Kidney (tissue), 14 donors: ENCODE results near the gene CUL4A. TPM values are rescaled to one million over a fixed set of nuclear protein-coding genes. Genes with fewer than 3 reads are reported as not detected.

Experiments used
- DNase-seq, 5 donors: peaks; one replicate each; pipeline ENCODE4 v3.0.0-alpha.2; 2013 to 2020
- FAIRE-seq: peaks from 2 replicates; lab custom pipeline; 2012; peaks lifted over from hg19 to GRCh38; lab: Jason Lieb, UNC
- H3K27ac ChIP-seq, 2 donors: one replicate each; pipeline ENCODE4 v1.7.0; 2013; ENCODE audit warnings: low read depth in 2 of 2, low read length in 2 of 2, inconsistent platforms in 1 of 2
- H3K27me3 ChIP-seq: one replicate; pipeline ENCODE4 v1.7.1; 2013; ENCODE audit warnings: low read length, inconsistent platforms; ENCODE audit not compliant: control insufficient read depth, insufficient read depth
- H3K36me3 ChIP-seq, 3 donors: one replicate each; pipeline versions ENCODE4 v1.7.0 to v1.7.1; 2013; ENCODE audit warnings: low read length in 3 of 3, control low read depth in 1 of 3, inconsistent platforms in 1 of 3; ENCODE audit not compliant: insufficient read depth in 3 of 3, control insufficient read depth in 2 of 3
- H3K4me1 ChIP-seq, 3 donors: one replicate each; pipeline versions ENCODE4 v1.7.0 to v1.7.1; 2013; ENCODE audit warnings: low read length in 3 of 3, inconsistent platforms in 1 of 3, low read depth in 1 of 3; ENCODE audit not compliant: control insufficient read depth in 2 of 3, insufficient read depth in 2 of 3
- H3K4me3 ChIP-seq, 3 donors: one replicate each; pipeline versions ENCODE4 v1.7.0 to v1.8.1; 2013; ENCODE audit warnings: low read length in 3 of 3, control low read depth in 1 of 3, inconsistent platforms in 1 of 3
- H3K9ac ChIP-seq, 3 donors: one replicate each; pipeline versions ENCODE4 v1.7.0 to v1.7.1; 2013; ENCODE audit warnings: low read length in 3 of 3, control low read depth in 1 of 3, inconsistent platforms in 1 of 3
- H3K9me3 ChIP-seq, 3 donors: one replicate each; pipeline versions ENCODE4 v1.7.0 to v1.7.1; 2013; ENCODE audit warnings: low read length in 3 of 3, control low read depth in 1 of 3, inconsistent platforms in 1 of 3; ENCODE audit not compliant: control insufficient read depth in 2 of 3, insufficient read depth in 1 of 3
- intact Hi-C: fragments of 100-400 bp; cut with DNase I; formaldehyde crosslinking; loops from one replicate; pipeline ENCODE4 v1.11.1; 2022
- polyA plus RNA-seq: library from polyadenylated mRNA; stranded (reverse); fragments of 350-450 nt; fragmentation: Illumina TruSeq; extraction: RNeasy Lipid Tissue Mini Kit (QIAGEN cat#74804); gene quantifications from one replicate; pipeline ENCODE4 v1.2.3, GENCODE V29; 2014; ENCODE audit warnings: low read depth, low replicate concordance; ENCODE audit not compliant: insufficient read depth
- total RNA-seq: library from RNA; stranded (reverse); fragmentation: NEBNext Ultra II Directional; extraction: Animal tissue kit (Norgen Biotek cat#: 25700); gene quantifications from one replicate; pipeline ENCODE4 v1.2.1, GENCODE V29; 2021
- TF ChIP-seq, protein P1 (sequence below): IDR thresholded peaks from 3 replicates; pipeline ENCODE4 v1.5.1; 2012; ENCODE audit warnings: mild to moderate bottlenecking, moderate library complexity, borderline replicate concordance; ENCODE audit not compliant: insufficient read depth; ENCODE audit errors: extremely low read depth
- donor health status: control.
- donor health status: control.
- donor health status: control.
- donor health status: control.
- donor health status: control.
- donor health status: DM: yes; HTN: yes; CAD: no.
- donor health status: Normal renal cell carcinoma (clear cell type).

Gene CUL4A
- total and polyA plus RNA-seq, 2 donors from 2014 or later, result 26.5 to 62.5 TPM

DNA sequence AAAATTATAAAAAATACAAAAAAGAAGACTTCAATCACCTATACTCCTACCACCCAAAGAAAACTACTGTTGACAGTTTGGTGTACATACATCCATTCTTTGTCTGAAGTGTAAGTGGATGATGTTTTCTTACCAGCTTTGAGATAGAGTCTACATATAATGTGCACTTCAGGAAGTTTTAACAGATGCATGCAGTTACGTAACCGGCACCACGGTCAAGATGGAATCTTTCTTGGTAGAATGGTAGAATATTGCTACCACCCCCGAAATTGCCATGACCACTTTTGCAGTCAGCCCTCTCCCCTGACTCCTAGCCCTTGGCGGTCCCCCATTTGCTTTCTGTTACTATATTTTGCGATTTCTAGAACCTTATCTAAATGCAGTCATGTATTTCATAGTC, 1.4 kb downstream of the CUL4A start:
- Histone ChIP-seq H3K27ac (no peak overlapping the region), H3K9me3 (no peaks in the 10 kb centered on the region), H3K4me3 (peak overlapping the region in 1 of 3 donors; percentile 29), H3K27me3 (no peaks in the 10 kb centered on the region), H3K4me1 (peaks cover 0 to 32% (median 8%) of the 10 kb centered on the region in 3 donors), H3K36me3 (no peaks in the 10 kb centered on the region), H3K9ac (peak overlapping the region in 1 of 3 donors; percentile 10)
- TF ChIP-seq, protein P1, sequence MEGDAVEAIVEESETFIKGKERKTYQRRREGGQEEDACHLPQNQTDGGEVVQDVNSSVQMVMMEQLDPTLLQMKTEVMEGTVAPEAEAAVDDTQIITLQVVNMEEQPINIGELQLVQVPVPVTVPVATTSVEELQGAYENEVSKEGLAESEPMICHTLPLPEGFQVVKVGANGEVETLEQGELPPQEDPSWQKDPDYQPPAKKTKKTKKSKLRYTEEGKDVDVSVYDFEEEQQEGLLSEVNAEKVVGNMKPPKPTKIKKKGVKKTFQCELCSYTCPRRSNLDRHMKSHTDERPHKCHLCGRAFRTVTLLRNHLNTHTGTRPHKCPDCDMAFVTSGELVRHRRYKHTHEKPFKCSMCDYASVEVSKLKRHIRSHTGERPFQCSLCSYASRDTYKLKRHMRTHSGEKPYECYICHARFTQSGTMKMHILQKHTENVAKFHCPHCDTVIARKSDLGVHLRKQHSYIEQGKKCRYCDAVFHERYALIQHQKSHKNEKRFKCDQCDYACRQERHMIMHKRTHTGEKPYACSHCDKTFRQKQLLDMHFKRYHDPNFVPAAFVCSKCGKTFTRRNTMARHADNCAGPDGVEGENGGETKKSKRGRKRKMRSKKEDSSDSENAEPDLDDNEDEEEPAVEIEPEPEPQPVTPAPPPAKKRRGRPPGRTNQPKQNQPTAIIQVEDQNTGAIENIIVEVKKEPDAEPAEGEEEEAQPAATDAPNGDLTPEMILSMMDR, result no peak
- DNase-seq (no peak), FAIRE-seq (no peak)
- intact Hi-C loops, result no loop called here

DNA sequence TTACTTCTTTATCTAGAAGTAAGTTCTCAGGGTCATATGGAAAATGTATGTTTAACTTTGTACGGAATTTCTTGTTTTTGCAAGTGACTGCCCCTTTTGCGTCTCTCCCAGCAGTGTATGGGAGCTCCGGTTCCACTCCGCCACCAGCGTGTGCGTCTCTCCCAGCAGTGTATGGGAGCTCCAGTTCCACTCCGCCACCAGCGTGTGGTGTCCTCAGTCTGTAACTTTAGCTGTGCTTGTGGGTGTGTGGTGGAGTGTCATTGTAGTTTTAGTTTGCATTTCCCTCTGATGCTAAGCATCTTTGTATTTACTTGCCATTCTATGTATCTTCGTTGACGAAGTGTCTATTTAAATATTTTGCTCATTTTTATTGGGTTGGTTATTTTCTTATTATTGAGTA, 2.4 kb downstream of the CUL4A start:
- intact Hi-C loops, result no loop called here
- H3K27me3 ChIP-seq, result no peaks in the 10 kb centered on the region
- H3K27ac ChIP-seq, result no peak overlapping the region
- TF ChIP-seq, protein P1, result no peak
- FAIRE-seq, result no peak
- H3K9me3 ChIP-seq, result no peaks in the 10 kb centered on the region
- H3K9ac ChIP-seq, result no peak overlapping the region
- peak in 2 of 5 donors; percentile 26 to 28 for DNase-seq
- H3K36me3 ChIP-seq, result no peaks in the 10 kb centered on the region
- H3K4me1 ChIP-seq, result peaks cover 0 to 35% (median 16%) of the 10 kb centered on the region in 3 donors
- H3K4me3 ChIP-seq, result no peak overlapping the region

DNA sequence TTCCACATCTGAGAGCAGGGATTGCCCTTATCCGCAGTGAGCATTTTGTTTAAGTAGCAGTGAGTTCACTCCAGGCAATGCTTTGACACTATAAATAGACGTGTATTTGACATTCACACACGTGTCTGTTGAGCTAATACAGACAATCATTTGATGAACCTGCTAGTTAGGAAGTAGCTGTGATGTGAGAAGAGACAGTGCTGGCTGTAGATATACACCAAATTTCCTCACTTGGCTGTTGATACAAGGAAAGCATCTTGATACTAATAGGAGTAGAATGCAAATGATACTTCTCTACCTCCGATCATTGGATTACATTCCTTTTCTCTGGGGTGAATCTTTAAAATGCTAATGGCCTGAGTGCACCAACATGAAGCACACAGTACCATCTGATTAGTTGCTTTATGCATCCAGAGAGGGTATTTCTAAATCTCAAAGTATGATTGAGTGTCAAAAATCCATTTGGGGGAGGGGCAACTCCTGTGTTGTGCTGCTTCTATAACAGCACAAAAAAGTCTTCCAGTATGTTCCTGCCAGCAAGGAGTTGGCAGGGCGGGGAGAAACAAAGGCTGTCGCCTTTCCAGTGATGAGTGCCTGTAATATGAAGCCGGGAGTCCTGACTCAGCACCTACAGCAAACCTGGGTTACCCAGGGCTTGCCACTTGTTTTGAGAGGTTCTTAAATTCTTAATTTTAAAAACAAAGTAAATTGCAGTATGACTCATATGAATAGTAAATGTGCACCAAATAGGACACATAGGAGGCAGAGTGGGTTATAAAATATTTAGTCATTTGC, 7.0 kb downstream of the CUL4A start:
- peaks cover 0 to 12% (median 3%) of the 10 kb centered on the region in 3 donors for H3K36me3 ChIP-seq
- peaks cover 0 to 22% (median 13%) of the 10 kb centered on the region in 3 donors for H3K4me1 ChIP-seq
- DNase-seq, result peak in 3 of 5 donors; percentile 41 to 51 (median 51)
- intact Hi-C loops, result no loop called here
- H3K27me3 ChIP-seq, result no peaks in the 10 kb centered on the region
- no peak overlapping the region for H3K4me3 ChIP-seq
- H3K27ac ChIP-seq, result peak overlapping the region; percentile 1 to 20
- H3K9ac ChIP-seq, result no peak overlapping the region
- no peaks in the 10 kb centered on the region for H3K9me3 ChIP-seq
- TF ChIP-seq, protein P1, result no peak
- no peak for FAIRE-seq
